HCT116 (cell line): ENCODE measurements around the gene SAMD4B. TPM values are rescaled to one million over a fixed set of nuclear protein-coding genes. Genes with fewer than 3 reads are reported as not detected.

Experiments used
- ATAC-seq: fragments of 200-7000 bp; cut with Tn5 transposase; 2 replicates; pipeline ENCODE4 v1.9.1; 2020; ENCODE audit warnings: mild to moderate bottlenecking, moderate library complexity
- BruUV-seq: library from RNA; stranded (reverse); fragments of 400-500 nt; replicated peaks from 2 replicates; lab custom pipeline; 2021; lab: Mats Ljungman, UMichigan
- CTCF ChIA-PET: fragments of 300-600 bp; sonication (Branson Sonifier 250); formaldehyde crosslinking; loops from one replicate; lab custom pipeline; 2021; ENCODE audit warnings: antibody characterized with exemption; lab: Charles Lee
- POLR2A ChIA-PET: fragments of 300-600, 350-600 bp; sonication (Branson Sonifier 250); formaldehyde crosslinking; loops from one replicate; lab custom pipeline; 2021; ENCODE audit warnings: antibody characterized with exemption; lab: Charles Lee
- RAD21 ChIA-PET, 2 experiments: fragments of 300-600 bp; sonication (Branson Sonifier 250); formaldehyde crosslinking; loops; one replicate each; lab custom pipeline; 2023; ENCODE audit warnings: low total read pairs in 2 of 2; ENCODE audit not compliant: uncharacterized antibody in 2 of 2, unreplicated experiment in 2 of 2, low non-redundant PET in 1 of 2; lab: Charles Lee
- DNase-seq: peaks from one replicate; pipeline ENCODE4 v3.0.0-alpha.2; 2010; ENCODE audit warnings: low read depth, low spot score
- H2AFZ ChIP-seq: fragments of 200-600 bp; shearing (Covaris generic), sonication (generic); 2 replicates; pipeline ENCODE4 v1.6.1; 2017; ENCODE audit warnings: low read depth, mixed run types, mixed read lengths, antibody characterized with exemption, low read length; ENCODE audit not compliant: poor library complexity, severe bottlenecking
- H3K27ac ChIP-seq: 2 replicates; pipeline ENCODE4 v1.5.1; 2012; ENCODE audit warnings: low read depth, low read length
- H3K27me3 ChIP-seq: fragments of 200-600 bp; sonication (generic); 2 replicates; pipeline ENCODE4 v1.6.1; 2016; ENCODE audit warnings: mixed run types, low read length, mixed read lengths; ENCODE audit not compliant: insufficient read depth
- H3K36me3 ChIP-seq, 2 experiments: fragments of 200-500 bp in 1 of 2; fragments of 200-600 bp in 1 of 2; sonication (Bioruptor generic) in 1 of 2; sonication (generic) in 1 of 2; 2 replicates each; pipeline versions ENCODE4 v1.5.1 to v1.6.1; 2014 to 2016; ENCODE audit warnings: low read length in 2 of 2, inconsistent platforms in 1 of 2, mixed read lengths in 1 of 2, mixed run types in 1 of 2; ENCODE audit not compliant: insufficient read depth in 2 of 2, control insufficient read depth in 1 of 2
- H3K4me1 ChIP-seq, 2 experiments: fragments of 200-600 bp in 1 of 2; sonication (generic) in 1 of 2; 2 replicates each; pipeline versions ENCODE4 v1.5.1 to v1.6.1; 2012 to 2017; ENCODE audit warnings: low read length in 2 of 2, inconsistent platforms in 1 of 2, mild to moderate bottlenecking in 1 of 2, mixed read lengths in 1 of 2, mixed run types in 1 of 2, moderate library complexity in 1 of 2; ENCODE audit not compliant: insufficient read depth in 2 of 2, control insufficient read depth in 1 of 2
- H3K4me2 ChIP-seq: fragments of 200-600 bp; sonication (generic); 2 replicates; pipeline ENCODE4 v1.6.1; 2017; ENCODE audit warnings: mixed run types, low read length, mixed read lengths
- H3K4me3 ChIP-seq, 2 experiments: fragments of 200-600 bp in 1 of 2; sonication (generic) in 1 of 2; replicated peaks in 1 of 2; 2 replicates each; pipeline ENCODE4 v1.5.1; 2011 to 2016; ENCODE audit warnings: low read length in 2 of 2, control low read depth in 1 of 2, low read depth in 1 of 2, mild to moderate bottlenecking in 1 of 2, mixed read lengths in 1 of 2, mixed run types in 1 of 2
- H3K79me2 ChIP-seq: fragments of 200-600 bp; sonication (generic); 2 replicates; pipeline ENCODE4 v1.6.1; 2017; ENCODE audit warnings: mild to moderate bottlenecking, mixed run types, low read length, moderate library complexity, mixed read lengths; ENCODE audit not compliant: insufficient read depth
- H3K9ac ChIP-seq: fragments of 200-600 bp; sonication (generic); 2 replicates; pipeline ENCODE4 v1.6.1; 2016; ENCODE audit warnings: low read length, mixed read lengths
- H3K9me2 ChIP-seq: fragments of 200-600 bp; sonication (generic), shearing (Covaris generic); 2 replicates; pipeline ENCODE4 v1.6.1; 2017; ENCODE audit warnings: mixed run types, mild to moderate bottlenecking, moderate library complexity; ENCODE audit not compliant: insufficient read depth
- H3K9me3 ChIP-seq, 2 experiments: fragments of 200-500 bp in 1 of 2; fragments of 200-600 bp in 1 of 2; sonication (Bioruptor generic) in 1 of 2; sonication (generic) in 1 of 2; 2 replicates each; pipeline ENCODE4 v1.6.1; 2014 to 2017; ENCODE audit warnings: low read length in 2 of 2, mixed read lengths in 2 of 2, inconsistent platforms in 1 of 2, low read depth in 1 of 2, mild to moderate bottlenecking in 1 of 2, mixed run types in 1 of 2, moderate library complexity in 1 of 2; ENCODE audit not compliant: control insufficient read depth in 1 of 2, insufficient read depth in 1 of 2
- H4K20me1 ChIP-seq: fragments of 200-600 bp; sonication (generic), shearing (Covaris generic); 2 replicates; pipeline ENCODE4 v1.6.1; 2017; ENCODE audit warnings: mixed run types, mild to moderate bottlenecking, moderate library complexity; ENCODE audit not compliant: insufficient read depth
- EGR1 ChIP-seq: IDR thresholded peaks from 2 replicates; pipeline ENCODE4 v1.6.1; 2012; ENCODE audit warnings: low read depth
- ELF1 ChIP-seq: IDR thresholded peaks from 2 replicates; pipeline ENCODE4 v1.6.1; 2012; ENCODE audit warnings: low read depth, borderline replicate concordance
- EZH2phosphoT487 ChIP-seq: fragments of 200-600 bp; IDR thresholded peaks from 2 replicates; pipeline ENCODE4 v1.6.1; 2018; ENCODE audit warnings: antibody characterized with exemption, borderline replicate concordance
- JUND ChIP-seq: IDR thresholded peaks from 2 replicates; pipeline ENCODE4 v1.6.1; 2012
- POLR2A ChIP-seq: IDR thresholded peaks from 2 replicates; pipeline ENCODE4 v1.7.0; 2011; ENCODE audit warnings: borderline replicate concordance; ENCODE audit not compliant: insufficient read depth, insufficient read length; ENCODE audit errors: extremely low read depth
- RAD21 ChIP-seq: IDR thresholded peaks from 2 replicates; pipeline ENCODE4 v1.6.1; 2012; ENCODE audit warnings: low read depth, mild to moderate bottlenecking
- SIN3A ChIP-seq: IDR thresholded peaks from 2 replicates; pipeline ENCODE4 v1.6.1; 2012; ENCODE audit warnings: low read depth
- TCF7L2 ChIP-seq: IDR thresholded peaks from 2 replicates; pipeline ENCODE4 v1.7.0; 2011; ENCODE audit warnings: borderline replicate concordance, inconsistent platforms; ENCODE audit not compliant: insufficient read depth, insufficient read length; ENCODE audit errors: extremely low read depth
- YY1 ChIP-seq: IDR thresholded peaks from 2 replicates; pipeline ENCODE4 v1.6.1; 2011; ENCODE audit warnings: low read length, low read depth, moderate library complexity, mild to moderate bottlenecking; ENCODE audit not compliant: insufficient replicate concordance; ENCODE audit errors: extremely low read depth
- intact Hi-C: fragments of 100-400 bp; cut with micrococcal nuclease; formaldehyde crosslinking; loops from 2 replicates; pipeline ENCODE4 v1.10.0; 2022
- total RNA-seq: library from RNA; stranded (reverse); gene quantifications from one replicate; pipeline ENCODE4 v1.2.1, GENCODE V29; 2021; ENCODE audit not compliant: unreplicated experiment
- TF ChIP-seq, protein P1 (sequence below): IDR thresholded peaks from 2 replicates; pipeline ENCODE4 v1.6.1; 2012

SAMD4B gene
- total RNA-seq, 1 experiment from 2014 or later, result 127 TPM

DNA sequence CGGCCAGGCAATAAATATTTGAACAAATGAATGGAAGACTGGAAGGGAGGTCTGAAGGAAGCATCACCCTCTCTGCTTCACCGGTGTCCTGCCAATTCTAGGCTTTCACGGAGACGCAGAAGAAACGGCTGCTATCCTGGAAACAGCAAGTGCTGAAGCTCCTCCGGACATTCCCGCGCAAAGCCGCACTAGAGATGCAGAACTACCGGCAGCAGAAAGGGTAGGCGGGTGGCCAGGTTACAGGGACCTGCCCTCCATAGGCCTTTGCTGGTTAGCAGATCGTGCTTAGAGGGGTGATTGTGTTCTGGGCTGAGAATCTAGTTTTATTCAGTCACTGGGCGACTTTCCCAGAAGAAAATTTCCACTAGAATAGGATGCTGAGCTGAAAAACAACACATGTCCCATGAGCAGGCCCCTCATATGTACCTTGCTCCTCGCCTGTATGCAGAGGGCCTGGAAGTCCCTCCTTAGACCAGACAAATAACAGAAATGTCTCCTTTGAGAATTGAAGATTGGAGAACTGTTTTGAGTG lies 37.7 kb downstream of the SAMD4B start:
- ATAC-seq (no peak), DNase-seq (no peak)
- TF ChIP-seq RAD21 (no peak), JUND (no peak), POLR2A (no peak), EGR1 (no peak), SIN3A (no peak), ELF1 (no peak), EZH2phosphoT487 (no peak), TCF7L2 (no peak), YY1 (no peak)
- TF ChIP-seq, protein P1, sequence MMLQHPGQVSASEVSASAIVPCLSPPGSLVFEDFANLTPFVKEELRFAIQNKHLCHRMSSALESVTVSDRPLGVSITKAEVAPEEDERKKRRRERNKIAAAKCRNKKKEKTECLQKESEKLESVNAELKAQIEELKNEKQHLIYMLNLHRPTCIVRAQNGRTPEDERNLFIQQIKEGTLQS, result no peak
- Histone ChIP-seq H3K4me2 (no peak overlapping the region), H3K36me3 (peaks cover 51 to 64% of the 10 kb centered on the region in 2 experiments; a peak in 3 of 4 replicates), H3K27ac (no peak overlapping the region), H3K4me3 (no peak overlapping the region), H3K9ac (no peak overlapping the region), H3K9me3 (no peaks in the 10 kb centered on the region), H3K4me1 (no peaks in the 10 kb centered on the region), H2AFZ (no peak overlapping the region), H4K20me1 (no peaks in the 10 kb centered on the region), H3K9me2 (no peaks in the 10 kb centered on the region), H3K79me2 (no peaks in the 10 kb centered on the region), H3K27me3 (no peaks in the 10 kb centered on the region)
- BruUV-seq, result no TSS peak
- ChIA-PET CTCF (no interaction called here), RAD21 (no interaction called here), POLR2A (interaction anchor here (0.6 kb wide), 1 partner anchor 13 kb away, joined by 3 read pairs; no protein-coding TSS in a partner anchor)
- intact Hi-C loops, result no loop called here
